ENCODE measurements around the gene DLST.

DLST gene

GRCh38 chr14:74893614-74894091, 11.9 kb downstream of the DLST start:
- no peak for DNase-seq (ENCODE audit: low read depth in 1 of 2, low spot score in 1 of 2)

GRCh38 chr14:74896400-74896799, 14.7 kb downstream of the DLST start:
- DNase-seq (ENCODE audit: low read depth in 1 of 2, low spot score in 1 of 2): no peak

GRCh38 chr14:74897642-74898041, 15.9 kb downstream of the DLST start:
- DNase-seq (ENCODE audit: low read depth in 1 of 2, low spot score in 1 of 2): no peak

- no peak for DNase-seq (ENCODE audit: low read depth in 1 of 2, low spot score in 1 of 2)
Measured at GRCh38 chr14:74898083-74898482, 16.4 kb downstream of the DLST start.

GRCh38 chr14:74898694-74899093, 17.0 kb downstream of the DLST start:
- DNase-seq (ENCODE audit: low read depth in 1 of 2, low spot score in 1 of 2): no peak

GRCh38 chr14:74902941-74903705, 21.4 kb downstream of the DLST start:
- no peak for DNase-seq (ENCODE audit: low read depth in 1 of 2, low spot score in 1 of 2)

- DNase-seq (ENCODE audit: low read depth in 1 of 2, low spot score in 1 of 2): no peak
Measured at GRCh38 chr14:74904635-74905503, 23.2 kb downstream of the DLST start.

- DNase-seq (ENCODE audit: low read depth in 1 of 2, low spot score in 1 of 2): peak; percentile 65 to 75
Measured at GRCh38 chr14:74905595-74906142, 24.0 kb downstream of the DLST start.

- DNase-seq (ENCODE audit: low read depth in 1 of 2, low spot score in 1 of 2): no peak
Measured at GRCh38 chr14:74906925-74907521, 25.3 kb downstream of the DLST start.

- no peak for DNase-seq (ENCODE audit: low read depth in 1 of 2, low spot score in 1 of 2)
Measured at GRCh38 chr14:74907744-74908143, 26.0 kb downstream of the DLST start.

GRCh38 chr14:74908861-74909341, 27.2 kb downstream of the DLST start:
- no peak for DNase-seq (ENCODE audit: low read depth in 1 of 2, low spot score in 1 of 2)

GRCh38 chr14:74909501-74909900, 27.8 kb downstream of the DLST start:
- no peak for DNase-seq (ENCODE audit: low read depth in 1 of 2, low spot score in 1 of 2)

- no peak for DNase-seq (ENCODE audit: low read depth in 1 of 2, low spot score in 1 of 2)
Measured at GRCh38 chr14:74909911-74910310, 28.2 kb downstream of the DLST start.

- no peak for DNase-seq (ENCODE audit: low read depth in 1 of 2, low spot score in 1 of 2)
Measured at GRCh38 chr14:74910556-74910955, 28.8 kb downstream of the DLST start.

- DNase-seq (ENCODE audit: low read depth in 1 of 2, low spot score in 1 of 2): no peak
Measured at GRCh38 chr14:74911221-74911620, 29.5 kb downstream of the DLST start.

GRCh38 chr14:74911704-74912103, 30.0 kb downstream of the DLST start:
- DNase-seq (ENCODE audit: low read depth in 1 of 2, low spot score in 1 of 2): no peak

- no peak for DNase-seq (ENCODE audit: low read depth in 1 of 2, low spot score in 1 of 2)
Measured at GRCh38 chr14:74912111-74912510, 30.4 kb downstream of the DLST start.

GRCh38 chr14:74912801-74913200, 31.1 kb downstream of the DLST start:
- DNase-seq (ENCODE audit: low read depth in 1 of 2, low spot score in 1 of 2): no peak

- no peak for DNase-seq (ENCODE audit: low read depth in 1 of 2, low spot score in 1 of 2)
Measured at GRCh38 chr14:74913393-74913910, 31.7 kb downstream of the DLST start.

GRCh38 chr14:74913986-74914573, 32.4 kb downstream of the DLST start:
- DNase-seq (ENCODE audit: low read depth in 1 of 2, low spot score in 1 of 2): no peak

- no peak for DNase-seq (ENCODE audit: low read depth in 1 of 2, low spot score in 1 of 2)
Measured at GRCh38 chr14:74915426-74915825, 33.7 kb downstream of the DLST start.
